MM.1S (cell line): Measurements from ENCODE around the gene HIVEP2.

Experiments used
- CTCF ChIP-seq: fragments of 300-600 bp; sonication (generic); IDR thresholded peaks from 2 replicates; pipeline ENCODE4 v1.5.1; 2016; ENCODE audit warnings: antibody characterized with exemption, low read length, mixed read lengths
- EZH2 ChIP-seq: fragments of 300-600 bp; sonication (generic); optimal IDR thresholded peaks from 2 replicates; pipeline ENCODE3; 2017; ENCODE audit warnings: low read depth, mild to moderate bottlenecking, antibody characterized with exemption, low read length, mixed read lengths
- EZH2phosphoT487 ChIP-seq: fragments of 300-600 bp; sonication (generic); IDR thresholded peaks from 2 replicates; pipeline ENCODE4 v1.6.1; 2018; ENCODE audit warnings: antibody characterized with exemption, low read length

GRCh38 chr6:142850679-142851423, 94.1 kb downstream of the HIVEP2 start:
- no peak for TF ChIP-seq EZH2
- TF ChIP-seq CTCF = no peak
- TF ChIP-seq EZH2phosphoT487 = no peak
